Measurements from ENCODE around the gene PMEPA1.

GRCh38 chr20:57652606-57653545 lies 56.9 kb downstream of the PMEPA1 start:
- no peak for TF ChIP-seq EZH2phosphoT487 (IDR thresholded peaks at IDR 0.05; ENCODE audit: insufficient read depth, low read depth)
- no peak for TF ChIP-seq EZH2 (IDR thresholded peaks at IDR 0.05; ENCODE audit: insufficient read depth, poor library complexity, severe bottlenecking)
